Stimulated activated CD4-positive, alpha-beta T cell treated with anti-CD3 and anti-CD28 coated beads, Interleukin-15, amount 100 ng/mL, for 24 hours (primary cell): ENCODE measurements around the gene NATD1.

Experiments used
- DNase-seq: peaks from one replicate; pipeline ENCODE4 v3.0.0-alpha.2; 2020

Gene NATD1

DNA sequence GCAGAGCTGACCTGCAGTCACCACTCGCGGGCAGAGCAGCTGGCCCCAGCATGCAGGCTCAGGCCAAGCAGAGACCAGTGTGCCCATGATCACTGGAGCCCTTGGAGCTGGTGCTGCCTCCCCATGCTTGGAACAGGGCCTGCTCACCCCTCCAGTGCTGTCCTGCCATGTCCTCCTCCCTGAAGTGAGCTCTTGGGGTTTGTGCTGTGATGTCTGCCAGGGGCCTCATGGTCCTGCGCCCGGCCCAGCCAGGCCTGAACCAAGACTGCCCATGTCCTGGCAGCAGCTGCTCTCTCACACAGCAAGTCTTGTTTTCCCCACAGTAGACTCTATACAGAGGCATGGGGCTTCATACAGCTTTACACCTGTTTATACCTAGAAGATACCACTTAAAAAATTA lies 63.8 kb downstream of the NATD1 start:
- DNase-seq = no peak
